SU-DHL-6 (cell line): ENCODE data around the gene RAB40C.

Experiments used
- H2AFZ ChIP-seq: fragments of 200-600 bp; sonication (generic); 2 replicates; pipeline ENCODE4 v1.6.1; 2014; ENCODE audit warnings: low read depth, mild to moderate bottlenecking, moderate library complexity, mixed read lengths, antibody characterized with exemption, low read length; ENCODE audit not compliant: severe bottlenecking
- H3F3A ChIP-seq: fragments of 200-600 bp; shearing (Covaris generic); 2 replicates; pipeline ENCODE4 v1.6.0; 2016; ENCODE audit warnings: antibody characterized with exemption, mild to moderate bottlenecking; ENCODE audit not compliant: insufficient read depth
- H3K27ac ChIP-seq: fragments of 200-600 bp; sonication (generic); 2 replicates; pipeline ENCODE4 v1.5.1; 2016; ENCODE audit warnings: low read depth, mild to moderate bottlenecking, low read length, moderate library complexity, mixed read lengths
- H3K27me3 ChIP-seq: fragments of 200-600 bp; sonication (generic), shearing (Covaris generic); 2 replicates; pipeline ENCODE4 v1.6.0; 2014; ENCODE audit warnings: mild to moderate bottlenecking, low read length
- H3K36me3 ChIP-seq: fragments of 200-600 bp; sonication (generic); 2 replicates; pipeline ENCODE4 v1.6.1; 2014; ENCODE audit warnings: mild to moderate bottlenecking, low read length, mixed read lengths
- H3K4me2 ChIP-seq: fragments of 300-600, 200-600 bp; shearing (Covaris generic), sonication (generic); 2 replicates; pipeline ENCODE4 v1.6.0; 2014; ENCODE audit warnings: low read length, low read depth, mild to moderate bottlenecking; ENCODE audit not compliant: poor library complexity, severe bottlenecking
- H3K4me3 ChIP-seq: fragments of 200-600 bp; sonication (generic); 2 replicates; pipeline ENCODE4 v1.5.1; 2014; ENCODE audit warnings: antibody characterized with exemption, low read length, mild to moderate bottlenecking, mixed read lengths; ENCODE audit not compliant: insufficient read depth, poor library complexity, severe bottlenecking
- H3K79me2 ChIP-seq: fragments of 200-600 bp; sonication (generic); 2 replicates; pipeline ENCODE4 v1.6.1; 2014; ENCODE audit warnings: mild to moderate bottlenecking, low read length, moderate library complexity; ENCODE audit not compliant: insufficient read depth
- H3K9ac ChIP-seq: fragments of 200-600 bp; sonication (generic); 2 replicates; pipeline ENCODE4 v1.7.0; 2014; ENCODE audit warnings: mild to moderate bottlenecking, low read length
- H3K9me2 ChIP-seq: fragments of 200-600 bp; sonication (generic); replicated peaks from 2 replicates; pipeline ENCODE4 v1.6.1; 2014; ENCODE audit warnings: low read length; ENCODE audit not compliant: insufficient read depth
- H3K9me3 ChIP-seq: fragments of 200-600 bp; sonication (generic); 2 replicates; pipeline ENCODE4 v1.6.1; 2014; ENCODE audit warnings: low read length, mixed read lengths; ENCODE audit not compliant: insufficient read depth
- H4K20me1 ChIP-seq: fragments of 200-600 bp; sonication (generic); 2 replicates; pipeline ENCODE4 v1.6.1; 2014; ENCODE audit warnings: low read depth, mild to moderate bottlenecking, antibody characterized with exemption, low read length, moderate library complexity, mixed read lengths
- EZH2phosphoT487 ChIP-seq: fragments of 200-600 bp; sonication (generic), shearing (Covaris generic); conservative IDR thresholded peaks from 2 replicates; pipeline ENCODE4 v1.6.1; 2018; ENCODE audit warnings: mild to moderate bottlenecking, antibody characterized with exemption, low read length, moderate library complexity, mixed read lengths
- TF ChIP-seq, protein P1 (sequence below): fragments of 200-600 bp; sonication (generic); IDR thresholded peaks from one replicate; pipeline ENCODE4 v1.5.1; 2017; ENCODE audit warnings: antibody characterized with exemption, mild to moderate bottlenecking, low read length, moderate library complexity; ENCODE audit not compliant: insufficient read depth, poor library complexity, severe bottlenecking

The RAB40C gene

GRCh38 chr16:563072-563644 is 26.7 kb upstream of the RAB40C start:
- Histone ChIP-seq H3K27ac (no peak overlapping the region), H3F3A (no peaks in the 10 kb centered on the region), H3K9me3 (no peaks in the 10 kb centered on the region), H3K4me2 (no peak overlapping the region), H3K79me2 (no peaks in the 10 kb centered on the region), H3K27me3 (no peaks in the 10 kb centered on the region), H2AFZ (no peak overlapping the region), H3K9me2 (no peaks in the 10 kb centered on the region), H3K36me3 (no peaks in the 10 kb centered on the region), H3K9ac (no peak overlapping the region), H3K4me3 (no peak overlapping the region), H4K20me1 (no peaks in the 10 kb centered on the region)
- TF ChIP-seq EZH2phosphoT487 = no peak
- TF ChIP-seq, protein P1, sequence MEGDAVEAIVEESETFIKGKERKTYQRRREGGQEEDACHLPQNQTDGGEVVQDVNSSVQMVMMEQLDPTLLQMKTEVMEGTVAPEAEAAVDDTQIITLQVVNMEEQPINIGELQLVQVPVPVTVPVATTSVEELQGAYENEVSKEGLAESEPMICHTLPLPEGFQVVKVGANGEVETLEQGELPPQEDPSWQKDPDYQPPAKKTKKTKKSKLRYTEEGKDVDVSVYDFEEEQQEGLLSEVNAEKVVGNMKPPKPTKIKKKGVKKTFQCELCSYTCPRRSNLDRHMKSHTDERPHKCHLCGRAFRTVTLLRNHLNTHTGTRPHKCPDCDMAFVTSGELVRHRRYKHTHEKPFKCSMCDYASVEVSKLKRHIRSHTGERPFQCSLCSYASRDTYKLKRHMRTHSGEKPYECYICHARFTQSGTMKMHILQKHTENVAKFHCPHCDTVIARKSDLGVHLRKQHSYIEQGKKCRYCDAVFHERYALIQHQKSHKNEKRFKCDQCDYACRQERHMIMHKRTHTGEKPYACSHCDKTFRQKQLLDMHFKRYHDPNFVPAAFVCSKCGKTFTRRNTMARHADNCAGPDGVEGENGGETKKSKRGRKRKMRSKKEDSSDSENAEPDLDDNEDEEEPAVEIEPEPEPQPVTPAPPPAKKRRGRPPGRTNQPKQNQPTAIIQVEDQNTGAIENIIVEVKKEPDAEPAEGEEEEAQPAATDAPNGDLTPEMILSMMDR = no peak

- TF ChIP-seq EZH2phosphoT487 = no peak
- TF ChIP-seq, protein P1 = no peak
- H3K4me2 ChIP-seq = no peak overlapping the region
- H3K9me2 ChIP-seq = no peaks in the 10 kb centered on the region
- no peak overlapping the region for H2AFZ ChIP-seq
- no peak overlapping the region for H3K27ac ChIP-seq
- H3K79me2 ChIP-seq = no peaks in the 10 kb centered on the region
- no peak overlapping the region for H3K4me3 ChIP-seq
- no peaks in the 10 kb centered on the region for H3K27me3 ChIP-seq
- no peaks in the 10 kb centered on the region for H3K9me3 ChIP-seq
- no peaks in the 10 kb centered on the region for H4K20me1 ChIP-seq
- H3F3A ChIP-seq = no peaks in the 10 kb centered on the region
- H3K9ac ChIP-seq = no peak overlapping the region
- H3K36me3 ChIP-seq = no peaks in the 10 kb centered on the region
Measured at GRCh38 chr16:564690-565418, 25.0 kb upstream of the RAB40C start.

DNA sequence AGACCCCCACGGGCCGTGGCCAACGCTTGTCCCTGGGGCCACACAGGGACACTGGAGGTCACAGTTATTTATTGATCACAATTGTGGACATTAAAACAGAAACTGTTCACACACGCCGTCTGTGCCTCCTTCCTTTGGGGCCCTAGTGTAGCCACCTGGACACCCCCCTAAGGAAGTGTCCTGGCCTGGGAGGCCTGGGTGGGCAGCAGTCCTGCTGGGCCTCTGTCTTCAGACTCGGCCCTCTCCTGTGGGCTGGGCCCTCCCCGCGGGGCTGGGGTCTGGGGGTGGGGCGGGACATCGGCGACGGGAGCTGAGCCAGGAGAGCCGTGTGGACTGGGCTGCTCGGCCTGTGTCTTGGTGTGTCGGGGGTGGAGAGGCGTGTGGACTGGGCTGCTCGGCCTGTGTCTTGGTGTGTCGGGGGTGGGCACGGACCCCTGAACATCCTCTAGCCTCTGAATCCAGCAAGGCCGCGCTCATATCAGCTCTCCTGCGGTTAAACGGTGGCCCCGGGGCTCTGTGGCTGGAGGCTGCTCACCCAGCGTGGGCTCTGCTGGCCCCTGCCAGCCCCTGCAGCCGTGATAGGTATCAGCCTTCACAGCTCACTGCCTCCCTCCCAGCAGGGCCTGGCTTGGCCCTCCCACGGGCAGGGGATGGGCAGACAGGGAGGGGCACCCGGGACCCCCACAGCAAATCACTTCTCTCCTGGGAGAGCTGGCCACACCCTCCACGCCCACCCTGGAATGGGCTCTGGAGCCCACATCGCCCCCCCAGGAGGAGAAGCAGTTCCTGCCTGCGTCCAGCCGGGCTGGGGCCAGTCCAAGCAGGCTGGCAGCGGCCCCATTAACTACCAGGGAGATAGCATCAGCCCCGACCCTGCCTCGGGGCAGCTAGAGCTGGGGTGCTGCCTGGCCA is 24.2 kb upstream of the RAB40C start:
- Histone ChIP-seq H3F3A (no peaks in the 10 kb centered on the region), H3K4me2 (no peak overlapping the region), H4K20me1 (no peaks in the 10 kb centered on the region), H3K9ac (no peak overlapping the region), H3K79me2 (no peaks in the 10 kb centered on the region), H3K4me3 (no peak overlapping the region), H3K9me2 (no peaks in the 10 kb centered on the region), H3K27me3 (no peaks in the 10 kb centered on the region), H2AFZ (no peak overlapping the region), H3K9me3 (no peaks in the 10 kb centered on the region), H3K27ac (no peak overlapping the region), H3K36me3 (no peaks in the 10 kb centered on the region)
- TF ChIP-seq, protein P1 = no peak
- TF ChIP-seq EZH2phosphoT487 = no peak
